GM12801 (cell line): ENCODE results near the gene SAMD14.

Experiments
- CTCF ChIP-seq: IDR thresholded peaks from one replicate; pipeline ENCODE4 v1.5.1; 2011; ENCODE audit warnings: control low read depth; ENCODE audit not compliant: insufficient read length; ENCODE audit errors: extremely low read depth

Gene SAMD14

DNA sequence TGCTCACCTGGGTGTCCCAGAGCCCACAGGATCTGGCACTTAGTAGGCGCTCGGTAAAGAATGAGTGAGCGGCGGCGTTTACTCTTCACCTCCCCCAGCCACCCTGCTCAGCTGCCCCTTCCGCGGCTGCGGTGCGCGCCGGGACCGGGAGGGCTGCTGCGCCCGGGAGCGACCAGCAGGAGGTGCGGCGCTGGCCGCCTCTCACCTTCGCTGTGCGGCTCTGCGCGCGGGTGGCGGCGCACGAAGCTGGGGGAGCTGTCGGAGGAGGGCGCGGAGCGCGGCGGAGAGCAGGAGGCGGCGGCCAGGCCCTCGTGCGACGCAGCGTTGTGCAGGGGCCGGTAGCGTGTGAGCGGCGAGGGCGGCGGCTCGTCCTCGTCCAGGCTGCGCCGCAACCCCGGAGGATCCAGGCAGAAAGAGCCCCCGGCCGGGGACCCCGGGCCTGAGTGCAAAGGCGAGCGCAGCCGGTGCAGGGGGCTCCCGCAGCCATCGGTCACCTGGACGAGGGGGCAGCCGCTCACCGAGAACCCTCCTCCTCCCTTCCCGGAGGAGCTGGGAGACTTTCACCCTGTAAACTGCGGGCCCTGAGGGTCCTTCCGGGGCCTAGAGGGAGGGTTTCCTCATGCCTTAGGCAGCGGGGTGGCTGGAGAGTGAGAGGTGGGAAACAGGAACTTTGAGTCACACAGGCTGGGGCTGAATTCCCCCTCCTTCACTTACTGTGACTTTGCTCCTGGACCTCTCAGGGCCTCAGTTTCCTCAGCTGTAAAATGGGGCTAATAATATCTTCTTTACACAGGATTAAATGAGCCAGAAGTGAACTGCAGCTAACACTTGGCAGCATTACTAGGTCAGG, 12.5 kb downstream of the SAMD14 start:
- no peak for TF ChIP-seq CTCF

DNA sequence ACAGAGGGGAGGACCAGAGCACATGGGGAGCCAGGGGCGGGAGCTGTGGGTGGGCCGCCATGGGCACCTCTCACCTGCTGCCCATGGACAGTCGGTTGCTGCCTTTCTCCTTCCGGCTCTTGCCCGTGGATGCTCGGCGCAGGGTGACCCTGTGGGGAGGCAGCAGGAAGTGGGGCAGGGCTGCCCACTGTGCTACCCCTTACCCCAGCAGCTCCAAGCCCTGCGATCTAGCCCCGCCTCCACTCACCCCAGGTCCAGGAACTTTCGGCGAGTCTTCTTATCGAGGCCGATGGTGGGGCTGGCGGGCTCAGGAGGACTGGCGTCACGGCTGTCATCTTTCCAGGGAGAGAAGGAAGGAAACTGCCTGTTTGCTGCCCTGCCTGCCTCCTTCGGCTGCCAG, 14.2 kb downstream of the SAMD14 start:
- TF ChIP-seq CTCF = no peak

GRCh38 chr17:50114849-50115357, 15.1 kb downstream of the SAMD14 start:
- TF ChIP-seq CTCF = no peak

- no peak for TF ChIP-seq CTCF
Measured at GRCh38 chr17:50114401-50114800, 15.6 kb downstream of the SAMD14 start.

GRCh38 chr17:50113624-50114320, 16.2 kb downstream of the SAMD14 start:
- no peak for TF ChIP-seq CTCF

DNA sequence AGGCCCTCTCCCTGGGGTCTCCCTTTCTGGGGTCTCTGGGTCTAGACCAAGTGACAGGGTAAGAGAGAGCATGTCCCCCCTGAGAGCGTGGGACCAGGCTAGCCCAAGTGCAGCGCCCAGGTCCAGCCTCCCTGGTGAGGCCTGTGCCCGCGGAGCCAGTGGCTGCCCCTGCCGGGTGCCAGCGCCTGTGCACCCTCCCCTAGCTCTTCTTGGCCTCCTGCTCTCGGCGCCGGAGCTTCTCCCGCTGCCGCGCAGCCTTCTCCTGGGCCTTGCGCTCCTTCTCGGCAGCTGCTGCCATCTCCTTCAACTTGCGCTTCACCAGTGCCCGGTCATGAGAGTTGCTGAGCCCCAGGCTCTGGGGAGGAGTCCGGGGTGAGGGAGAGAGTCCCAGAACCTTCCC, 17.3 kb downstream of the SAMD14 start:
- TF ChIP-seq CTCF = no peak

DNA sequence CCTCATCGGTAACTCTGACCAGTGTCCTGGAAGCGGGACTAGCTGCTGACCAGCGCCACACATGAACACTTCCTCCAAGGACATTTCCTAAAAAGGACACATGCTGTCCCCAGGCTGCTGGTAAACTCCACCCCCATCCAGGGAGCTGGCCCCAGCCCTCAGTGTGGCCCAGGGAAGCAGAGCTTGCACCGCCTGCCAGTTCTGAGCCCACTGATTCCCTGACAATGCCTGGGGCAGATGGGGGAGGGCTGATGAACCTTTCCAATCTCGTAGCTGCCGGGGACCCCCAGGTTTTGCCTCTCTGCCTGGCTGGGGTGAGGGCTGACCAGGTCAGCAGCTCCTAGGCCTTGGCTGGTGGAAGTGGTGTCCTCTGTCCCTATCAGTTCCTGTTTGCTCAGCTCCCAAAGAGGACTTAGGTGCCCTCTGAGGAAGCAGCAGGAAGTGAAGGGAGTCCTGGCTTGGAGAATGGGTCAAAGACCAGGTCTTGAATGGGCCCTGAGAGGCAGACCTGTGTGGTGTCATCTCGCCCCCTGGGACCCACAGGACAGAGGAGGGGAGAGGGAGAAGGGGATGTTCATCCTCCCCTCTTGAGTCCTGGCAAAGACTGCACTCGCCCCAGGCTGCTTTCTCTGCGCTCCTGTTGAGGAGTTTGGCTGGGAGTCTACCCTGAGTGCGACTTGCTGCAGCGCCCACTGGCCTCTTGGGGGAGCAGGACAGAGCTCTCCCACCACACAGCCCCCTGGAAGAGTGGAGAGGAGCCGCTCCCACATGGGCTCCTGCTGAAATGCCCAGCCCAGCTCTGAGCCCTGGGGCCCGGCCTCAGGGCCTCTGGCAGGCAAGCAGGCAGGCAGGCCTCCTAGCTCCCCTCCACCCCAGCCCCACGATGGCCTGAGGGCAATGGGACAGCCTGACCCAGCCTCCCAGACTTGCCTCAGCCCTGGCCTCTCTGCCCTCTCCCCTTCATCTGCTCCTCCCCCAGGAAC, 18.0 kb downstream of the SAMD14 start:
- TF ChIP-seq CTCF = no peak
